Measurements from ENCODE around the gene AGFG2. TPM values are rescaled to one million over a fixed set of nuclear protein-coding genes. Genes with fewer than 3 reads are reported as not detected.
"Not testable (repeated sequence)": the region's sequence is repeated elsewhere in the genome, so short reads cannot be mapped to it uniquely, and the experiment has no call there.

AGFG2 gene
- total RNA-seq, 2 donors from 2014 or later: 33.0 to 94.9 TPM

- Histone ChIP-seq H3K27ac (peak overlapping the region in 1 of 2 donors; percentile 51), H3K27me3 (replicated peaks; ENCODE audit: insufficient read depth) (no peaks in the 10 kb centered on the region), H3K4me1 (replicated peaks) (peaks cover 6% of the 10 kb centered on the region), H3K4me3 (peak overlapping the region in 1 of 2 donors; percentile 16), H3K9me3 (no peaks in the 10 kb centered on the region), H3K36me3 (no peaks in the 10 kb centered on the region)
- no peak for DNase-seq (ENCODE audit: low spot score)
- TF ChIP-seq POLR2AphosphoS5 (IDR thresholded peaks at IDR 0.05): no peak
- no peak for TF ChIP-seq POLR2A (IDR thresholded peaks at IDR 0.05)
- TF ChIP-seq CTCF (IDR thresholded peaks at IDR 0.05): no peak
- WGBS: 8% methylated on average over 8 of the region's 8 CpGs
- intact Hi-C loops (cut with DNase I): loop anchor here (5.0 kb wide), 1 partner anchor 44 kb away; no protein-coding TSS in a partner anchor
Observed at GRCh38 chr7:100538348-100538653, 702 bp upstream of the AGFG2 start.

GRCh38 chr7:100539436-100540006, 518 bp downstream of the AGFG2 start:
- under 1% methylated on average over 42 of the region's 44 CpGs for WGBS
- DNase-seq (ENCODE audit: low spot score): no peak
- Histone ChIP-seq H3K27me3 (replicated peaks; ENCODE audit: insufficient read depth) (no peaks in the 10 kb centered on the region), H3K4me1 (replicated peaks) (peaks cover 15% of the 10 kb centered on the region), H3K36me3 (no peaks in the 10 kb centered on the region), H3K4me3 (peak overlapping the region; percentile 85 to 87), H3K9me3 (no peaks in the 10 kb centered on the region), H3K27ac (peak overlapping the region; percentile 74 to 75)
- intact Hi-C loops (cut with DNase I): loop anchor here (5.0 kb wide), 1 partner anchor 43 kb away; no protein-coding TSS in a partner anchor
- TF ChIP-seq POLR2AphosphoS5 (IDR thresholded peaks at IDR 0.05) (no peak), POLR2A (IDR thresholded peaks at IDR 0.05) (no peak), CTCF (IDR thresholded peaks at IDR 0.05) (no peak)

- H3K9me3 ChIP-seq: no peaks in the 10 kb centered on the region
- H3K36me3 ChIP-seq: no peaks in the 10 kb centered on the region
- peaks cover 20% of the 10 kb centered on the region for H3K4me1 ChIP-seq (replicated peaks)
- WGBS: 31% methylated on average over 6 of the region's 6 CpGs
- peak overlapping the region; percentile 74 to 75 for H3K27ac ChIP-seq
- TF ChIP-seq POLR2AphosphoS5 (IDR thresholded peaks at IDR 0.05) (peak; percentile 4), CTCF (IDR thresholded peaks at IDR 0.05) (no peak)
- intact Hi-C loops (cut with DNase I): no loop called here
- DNase-seq (ENCODE audit: low spot score): no peak
- H3K27me3 ChIP-seq (replicated peaks; ENCODE audit: insufficient read depth): no peaks in the 10 kb centered on the region
- peak overlapping the region; percentile 85 to 87 for H3K4me3 ChIP-seq
Observed at GRCh38 chr7:100540073-100540723, 1.2 kb downstream of the AGFG2 start.

GRCh38 chr7:100541309-100541708, 2.3 kb downstream of the AGFG2 start:
- 88% methylated on average over 7 of the region's 7 CpGs for WGBS
- DNase-seq (ENCODE audit: low spot score); H3K27ac ChIP-seq; H3K4me3 ChIP-seq; H3K36me3 ChIP-seq; H3K27me3 ChIP-seq (replicated peaks; ENCODE audit: insufficient read depth); H3K9me3 ChIP-seq; intact Hi-C loops (cut with DNase I): not testable (repeated sequence)
- peaks cover 31% of the 10 kb centered on the region for H3K4me1 ChIP-seq (replicated peaks)

GRCh38 chr7:100543586-100543985, 4.6 kb downstream of the AGFG2 start:
- Histone ChIP-seq H3K4me3 (no peak overlapping the region), H3K27ac (peak overlapping the region; percentile 93 to 94), H3K27me3 (replicated peaks; ENCODE audit: insufficient read depth) (no peaks in the 10 kb centered on the region), H3K36me3 (no peaks in the 10 kb centered on the region), H3K9me3 (no peaks in the 10 kb centered on the region), H3K4me1 (replicated peaks) (peaks cover 47% of the 10 kb centered on the region)
- no peak for DNase-seq (ENCODE audit: low spot score)
- intact Hi-C loops (cut with DNase I): no loop called here
- no peak for TF ChIP-seq CTCF (IDR thresholded peaks at IDR 0.05)
- TF ChIP-seq POLR2A (IDR thresholded peaks at IDR 0.05): no peak
- TF ChIP-seq POLR2AphosphoS5 (IDR thresholded peaks at IDR 0.05): no peak
- 41% methylated on average over 1 of the region's 1 CpG for WGBS

Measured in prostate gland (tissue), 2 donors.